Islet precursor cell (in vitro differentiated cells): ENCODE results near the gene SPIRE1.
A peak's percentile ranks its signal among the peaks of the same experiment; 100 is the strongest.
"Not testable (repeated sequence)": the region's sequence is repeated elsewhere in the genome, so short reads cannot be mapped to it uniquely, and the experiment has no call there.

Experiments
- DNase-seq: peaks from one replicate; pipeline ENCODE4 v3.0.0-alpha.2; 2018

Gene SPIRE1

DNA sequence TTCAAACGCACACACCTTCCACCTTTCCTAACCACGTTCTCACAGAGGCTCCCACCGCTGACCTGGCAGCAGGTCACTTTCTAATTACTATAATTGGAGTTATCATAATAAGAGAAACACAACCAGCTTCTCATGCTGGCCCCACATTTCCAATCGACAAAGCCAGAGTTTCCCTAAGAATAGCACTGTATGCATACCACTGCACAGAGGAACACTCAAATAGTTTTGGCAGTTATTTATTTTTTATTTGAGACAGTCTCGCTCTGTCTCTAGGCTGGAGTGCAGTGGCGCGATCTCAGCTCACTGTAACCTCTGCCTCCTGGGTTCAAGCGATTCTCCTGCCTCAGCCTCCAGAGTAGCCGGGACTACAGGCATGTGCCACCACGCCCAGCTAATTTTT lies 176.0 kb downstream of the SPIRE1 start:
- not testable (repeated sequence) for DNase-seq

DNA sequence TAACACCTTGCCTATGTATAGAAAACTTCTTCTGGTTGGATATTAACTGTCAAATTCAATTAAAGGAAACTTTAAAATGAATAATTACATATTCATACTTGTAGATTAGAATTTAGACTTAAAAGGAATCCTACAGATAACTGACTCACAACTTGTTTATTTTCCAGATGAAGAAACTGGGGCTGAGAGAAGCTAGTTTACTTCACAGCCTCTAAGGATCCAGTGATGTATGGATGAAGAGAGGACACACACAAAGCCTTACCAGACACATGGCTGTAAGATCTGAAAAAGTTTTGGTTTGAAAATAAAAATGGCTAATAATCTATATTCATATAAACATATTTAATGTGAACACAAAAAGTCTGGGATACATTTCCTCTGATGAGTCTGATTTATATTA lies 177.9 kb downstream of the SPIRE1 start:
- no peak for DNase-seq

DNA sequence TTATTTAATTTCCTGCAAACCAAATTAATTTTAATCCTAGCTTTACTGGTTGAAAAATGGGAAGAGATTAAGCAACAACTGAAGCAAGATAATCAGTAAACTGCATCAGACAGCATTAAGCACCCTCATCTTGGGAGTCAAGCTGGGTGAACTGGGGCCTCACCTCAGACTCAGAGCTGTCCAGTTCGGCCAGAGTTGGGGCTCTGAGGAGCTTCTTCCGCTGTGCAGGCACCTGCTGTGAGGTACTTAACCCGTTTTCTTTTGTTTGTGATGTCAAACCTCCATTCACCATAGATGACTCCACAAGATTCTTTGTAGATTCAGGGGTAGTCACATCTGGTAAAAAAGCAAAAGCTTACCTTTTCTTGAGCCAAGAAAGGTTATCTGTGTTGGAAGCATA lies 178.4 kb downstream of the SPIRE1 start:
- DNase-seq, result no peak

DNA sequence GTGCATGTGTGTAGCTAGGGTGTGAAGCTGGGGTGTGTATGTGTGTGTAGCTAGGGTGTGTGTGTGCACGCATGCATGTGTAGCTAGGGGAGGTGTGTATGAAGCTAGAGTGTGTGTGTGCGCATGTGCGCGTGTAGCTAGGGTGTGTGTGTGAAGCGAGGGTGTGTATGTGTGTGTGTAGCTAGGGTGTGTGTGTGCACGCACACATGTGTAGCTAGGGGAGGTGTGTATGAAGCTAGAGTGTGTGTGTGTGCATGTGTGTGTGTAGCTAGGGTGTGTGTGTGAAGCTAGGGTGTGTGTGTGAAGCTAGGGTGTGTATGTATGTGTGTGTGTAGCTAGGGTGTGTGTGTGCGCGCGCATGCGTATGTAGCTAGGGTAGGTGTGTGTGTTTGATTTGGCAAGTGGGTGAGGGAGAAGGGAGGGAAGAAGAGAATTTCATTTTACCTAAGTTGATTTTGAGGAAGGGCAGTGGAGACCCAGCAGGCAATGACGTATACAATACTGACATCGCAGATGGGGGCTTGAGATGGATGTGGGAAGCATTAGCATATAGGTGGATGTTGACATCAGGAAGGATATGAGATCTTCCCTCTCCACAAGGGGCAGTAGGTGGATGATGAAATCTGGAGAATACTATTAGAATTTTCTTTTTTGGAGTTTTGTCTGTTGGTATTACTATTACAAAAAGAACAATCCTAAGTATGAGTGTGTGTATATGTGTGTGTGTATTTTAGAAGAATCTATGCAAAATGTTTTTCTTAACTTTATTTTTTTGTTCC lies 179.4 kb downstream of the SPIRE1 start:
- no peak for DNase-seq

DNA sequence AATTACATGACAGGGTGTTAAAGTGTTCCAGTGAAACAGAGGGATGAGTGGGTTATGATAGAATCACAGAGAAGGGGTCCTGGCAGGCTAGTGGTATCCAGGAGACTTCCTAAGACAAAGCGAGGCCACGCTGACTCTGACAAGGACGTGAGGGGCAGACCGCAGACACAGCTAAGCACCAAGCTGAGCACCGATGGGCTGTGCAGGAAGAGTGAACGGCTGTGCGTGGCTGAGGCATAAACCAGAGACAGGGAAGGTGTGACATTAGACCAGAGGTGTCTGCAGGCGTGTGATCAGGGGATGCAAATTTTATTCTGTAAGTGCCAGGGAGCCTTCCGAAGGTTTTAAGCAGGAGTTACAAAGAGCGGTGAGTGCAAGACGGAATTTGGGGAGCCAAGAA lies 180.3 kb downstream of the SPIRE1 start:
- no peak for DNase-seq

DNA sequence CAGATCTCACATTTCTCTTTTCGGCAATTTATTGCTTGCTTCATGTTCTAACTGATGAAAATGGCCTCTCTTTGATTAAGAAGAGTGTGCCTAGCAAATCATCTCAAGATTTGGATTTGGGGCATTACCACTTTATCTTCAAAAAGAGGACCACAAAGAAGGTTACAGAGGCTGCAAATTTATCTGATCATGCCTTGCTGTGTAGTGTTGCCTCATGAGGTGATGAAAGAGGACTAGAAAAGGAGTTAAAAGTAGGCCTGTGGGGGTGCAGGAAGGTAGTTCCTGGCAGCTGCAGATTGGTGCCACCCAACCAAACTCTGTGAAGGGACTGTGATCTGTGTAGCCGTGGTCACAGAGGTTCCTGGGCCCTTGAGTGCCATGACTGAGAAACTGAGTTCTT lies 181.0 kb downstream of the SPIRE1 start:
- DNase-seq, result no peak

DNA sequence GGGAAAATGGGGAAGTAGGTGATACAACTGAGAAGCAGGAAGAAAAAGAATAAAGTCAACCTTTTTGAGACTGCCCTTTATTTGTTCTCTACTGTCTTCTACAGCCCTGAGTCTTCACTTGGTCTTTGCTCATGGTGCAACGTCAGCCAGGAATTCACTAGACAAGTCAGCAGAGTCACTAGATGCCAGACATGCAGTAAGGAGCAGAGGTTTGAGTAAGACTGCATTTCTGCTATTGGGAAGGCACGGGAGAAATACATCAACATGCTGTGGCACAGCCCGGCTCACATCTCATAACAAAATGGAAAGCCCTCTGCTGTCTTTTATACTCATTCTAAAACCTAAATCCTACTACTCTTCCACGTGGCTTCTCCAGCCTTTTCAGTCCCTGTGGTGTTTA lies 183.0 kb downstream of the SPIRE1 start:
- no peak for DNase-seq

DNA sequence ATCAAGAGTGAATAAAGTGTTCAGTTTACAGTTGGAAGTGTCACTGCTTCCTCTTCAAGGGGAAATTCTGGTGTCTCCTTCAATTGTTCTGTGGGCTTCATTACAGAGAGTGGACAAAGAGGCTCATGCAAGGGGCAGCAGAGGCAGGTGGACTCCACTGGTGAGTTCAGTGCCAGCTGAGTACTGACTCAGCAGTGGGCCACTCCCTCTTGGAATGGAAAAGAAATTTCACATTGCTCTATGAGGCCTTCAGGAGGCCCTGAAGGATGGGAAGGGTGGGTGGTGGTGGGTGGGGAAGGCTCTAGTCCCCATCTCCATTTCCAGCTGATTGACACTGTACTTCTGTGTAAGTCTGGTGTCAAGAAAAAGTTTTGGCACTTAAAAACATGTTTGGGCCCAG lies 183.8 kb downstream of the SPIRE1 start:
- no peak for DNase-seq

DNA sequence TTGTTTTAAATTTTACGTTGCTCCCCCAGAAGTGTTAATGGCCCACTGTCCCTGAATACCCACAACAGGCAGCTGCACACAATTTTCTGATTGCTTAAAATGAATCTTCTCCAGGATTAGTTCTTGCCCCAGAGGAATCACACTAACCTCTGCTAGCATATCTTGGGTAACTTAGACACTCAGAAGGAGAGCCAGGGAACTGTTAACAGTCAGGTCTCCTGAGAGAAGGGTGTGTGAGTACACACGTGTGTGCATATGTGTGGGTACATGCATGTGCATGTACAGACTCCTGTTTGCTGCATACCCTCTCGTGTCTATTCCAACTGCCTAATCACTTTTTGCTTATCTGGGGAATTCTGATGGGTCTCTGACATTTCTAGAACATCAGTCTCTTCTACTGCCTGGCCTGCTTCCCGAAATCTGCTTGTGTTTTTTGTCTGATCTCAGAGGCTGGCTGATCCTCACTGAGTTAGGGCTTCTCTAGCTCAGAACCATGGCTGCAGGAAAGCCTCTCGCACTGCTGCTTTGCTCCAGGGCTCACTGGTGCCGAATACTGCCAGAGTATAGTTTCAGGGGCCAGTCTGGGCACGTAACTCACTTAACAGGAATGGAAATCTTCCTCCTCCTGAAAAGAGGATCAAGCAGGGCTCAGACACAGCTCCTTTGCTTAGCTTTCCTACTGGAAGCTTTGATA lies 187.4 kb downstream of the SPIRE1 start:
- peak; percentile 63 for DNase-seq

DNA sequence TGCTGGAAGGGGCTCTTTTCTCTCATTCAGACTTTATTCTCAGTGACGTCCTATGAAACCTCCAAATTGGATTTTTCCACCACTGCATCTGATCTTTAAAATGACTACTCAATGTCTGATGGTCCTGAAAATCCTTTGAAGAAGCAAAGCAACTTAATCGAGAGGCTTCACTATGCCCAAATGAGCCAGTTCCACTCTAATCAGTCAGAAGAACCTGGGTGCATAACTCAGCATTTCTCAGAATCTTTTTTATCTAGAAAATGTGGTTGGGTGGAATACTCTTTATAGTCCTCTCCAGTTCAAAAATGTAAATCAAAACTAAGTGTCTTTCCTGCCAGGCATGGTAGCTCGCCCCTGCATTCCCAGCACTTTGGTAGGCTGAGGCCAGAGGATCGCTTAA lies 189.5 kb downstream of the SPIRE1 start:
- DNase-seq, result no peak

DNA sequence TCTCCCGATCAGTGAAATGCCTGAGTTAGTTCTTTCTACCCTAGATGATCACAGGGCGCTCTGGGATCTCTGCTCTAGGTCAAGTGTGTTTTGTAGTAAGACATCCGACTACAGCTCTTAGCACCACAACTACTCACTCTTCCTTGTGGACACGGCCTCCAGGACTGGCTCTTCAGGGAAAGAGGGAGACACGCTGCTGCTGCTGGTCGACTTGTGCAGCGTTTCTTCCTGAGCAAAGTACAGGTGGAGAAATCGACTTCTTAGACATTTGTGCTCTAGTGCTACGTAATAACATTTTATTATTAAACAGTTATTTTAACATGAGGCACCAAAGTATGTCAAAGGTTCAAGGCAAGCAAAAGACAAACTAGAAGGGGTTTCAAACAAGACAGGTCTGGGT lies 193.2 kb downstream of the SPIRE1 start:
- no peak for DNase-seq

DNA sequence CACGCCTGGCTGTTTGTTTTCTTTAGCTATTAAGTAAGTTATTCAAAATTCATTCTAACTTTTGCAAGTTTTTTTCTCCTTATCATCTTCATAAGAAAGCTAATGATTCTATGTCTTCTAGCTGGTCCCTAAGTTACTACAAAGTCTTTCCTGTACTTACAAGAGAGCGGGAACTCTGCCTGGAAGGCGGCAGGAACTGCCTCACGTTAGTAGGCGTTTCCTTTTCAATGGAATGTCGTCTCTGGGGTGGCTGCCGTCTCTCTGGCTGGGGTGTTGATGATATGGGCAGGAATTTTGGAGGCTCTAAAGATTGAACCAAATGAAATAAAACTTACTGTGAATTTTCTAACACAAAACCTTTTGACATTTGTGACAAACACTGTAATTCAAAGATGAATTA lies 194.7 kb downstream of the SPIRE1 start:
- DNase-seq, result no peak

DNA sequence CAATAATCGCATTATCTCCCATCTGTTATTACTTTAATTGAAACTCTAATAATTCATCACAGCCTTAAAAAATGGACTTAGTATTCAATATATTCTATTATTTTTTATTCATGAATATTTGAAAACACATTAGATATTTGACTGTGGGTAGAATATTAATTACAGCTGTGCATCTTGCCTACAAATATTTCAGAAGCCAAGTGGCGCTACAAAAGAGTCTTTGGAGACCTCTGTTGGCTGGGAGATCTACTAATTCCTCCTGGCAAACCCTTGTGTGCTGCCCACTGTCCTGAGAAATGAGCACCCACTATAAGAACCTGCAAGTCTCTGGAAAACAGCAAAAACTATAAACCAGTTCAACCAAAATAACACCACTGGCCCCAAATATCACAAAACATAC lies 195.7 kb downstream of the SPIRE1 start:
- no peak for DNase-seq

DNA sequence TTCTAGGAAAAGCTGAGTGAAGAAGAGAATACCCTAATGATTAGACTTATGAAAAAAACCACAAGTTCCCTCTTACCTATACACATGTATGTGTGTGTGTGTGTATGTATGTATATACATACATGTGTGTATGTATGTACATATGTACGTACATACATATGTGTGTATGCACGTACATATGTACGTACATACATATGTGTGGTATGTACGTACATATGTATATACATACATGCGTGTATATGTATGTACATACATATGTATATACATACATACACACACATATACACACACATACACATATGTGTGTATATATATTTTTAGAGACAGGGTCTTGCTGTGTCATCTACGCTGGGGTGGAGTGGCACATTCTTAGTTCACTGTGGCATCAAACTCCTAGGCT lies 196.6 kb downstream of the SPIRE1 start:
- DNase-seq, result no peak

DNA sequence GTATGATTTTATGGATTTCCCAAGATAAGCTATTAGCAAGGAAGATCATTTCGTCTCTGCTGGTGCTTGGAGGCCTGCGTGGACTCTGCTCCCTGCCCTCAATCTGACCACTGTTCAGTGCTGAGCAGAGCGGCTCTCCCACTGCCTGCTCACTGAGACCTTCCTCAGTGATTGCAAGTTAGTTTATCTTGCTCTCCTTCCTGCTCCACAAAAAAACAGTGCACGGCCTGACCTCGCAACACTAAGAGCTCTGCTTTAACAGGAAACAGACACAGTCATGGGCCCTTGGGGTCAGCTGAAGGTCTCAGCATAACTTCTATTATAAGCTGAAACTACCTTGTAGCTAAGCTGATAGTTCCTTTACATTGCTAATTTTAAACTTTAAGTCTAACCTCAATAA lies 197.0 kb downstream of the SPIRE1 start:
- DNase-seq, result no peak

DNA sequence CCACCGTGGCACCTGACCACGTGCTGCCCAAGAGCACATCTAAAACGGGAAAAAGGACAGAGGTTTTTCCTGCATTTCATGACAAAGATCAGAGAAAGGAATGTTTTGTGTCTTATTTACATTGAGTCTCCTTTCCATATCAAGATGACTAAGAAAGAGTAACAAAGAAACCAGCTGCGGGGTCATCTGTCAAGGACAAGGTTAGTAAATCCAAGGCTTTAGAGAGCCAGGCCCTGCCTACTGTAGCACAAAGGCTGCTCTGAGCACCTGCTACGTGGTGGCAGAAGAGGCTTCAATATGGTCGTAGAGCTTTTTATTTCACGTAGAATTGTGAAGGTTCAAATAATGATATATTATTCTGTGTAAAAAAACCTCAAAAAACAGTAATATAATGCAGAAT lies 199.1 kb downstream of the SPIRE1 start:
- DNase-seq, result no peak

DNA sequence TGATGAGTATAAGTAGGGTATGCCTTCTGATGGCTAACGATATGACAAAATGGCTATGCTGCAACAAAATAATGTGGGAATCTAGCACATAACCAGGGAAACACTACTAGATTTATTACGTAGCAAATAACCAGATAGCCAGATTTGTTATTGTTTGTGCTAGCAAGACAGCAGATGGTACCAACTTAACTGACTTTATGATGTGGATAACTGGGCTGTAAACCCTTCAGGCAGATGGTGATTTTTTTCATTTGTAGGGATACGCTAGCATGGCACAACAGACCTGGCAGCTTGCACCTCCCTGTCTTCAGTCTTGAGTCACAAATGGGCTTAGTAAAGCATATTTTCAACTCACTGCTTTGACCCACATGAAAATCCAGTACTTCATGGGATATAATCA lies 201.5 kb downstream of the SPIRE1 start:
- peak; percentile 6 for DNase-seq

DNA sequence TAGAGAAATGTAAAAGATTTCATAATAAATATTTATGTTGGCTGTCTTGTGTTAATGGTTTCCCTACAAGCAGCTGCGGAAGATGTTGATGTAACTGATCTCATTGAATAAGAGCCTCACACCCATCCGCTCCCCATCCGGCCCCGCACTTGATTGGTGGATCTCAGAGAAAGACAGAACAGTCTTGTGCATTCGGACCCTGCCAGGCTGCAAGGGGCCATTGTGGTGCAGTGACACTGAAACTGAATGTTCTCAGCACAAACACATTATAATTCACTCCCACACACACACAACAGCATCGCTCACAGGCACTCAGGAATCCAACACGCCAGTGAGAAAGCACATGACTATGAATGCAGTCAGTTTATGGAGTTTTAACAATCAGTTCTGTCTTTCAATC lies 202.4 kb downstream of the SPIRE1 start:
- peak; percentile 45 for DNase-seq

DNA sequence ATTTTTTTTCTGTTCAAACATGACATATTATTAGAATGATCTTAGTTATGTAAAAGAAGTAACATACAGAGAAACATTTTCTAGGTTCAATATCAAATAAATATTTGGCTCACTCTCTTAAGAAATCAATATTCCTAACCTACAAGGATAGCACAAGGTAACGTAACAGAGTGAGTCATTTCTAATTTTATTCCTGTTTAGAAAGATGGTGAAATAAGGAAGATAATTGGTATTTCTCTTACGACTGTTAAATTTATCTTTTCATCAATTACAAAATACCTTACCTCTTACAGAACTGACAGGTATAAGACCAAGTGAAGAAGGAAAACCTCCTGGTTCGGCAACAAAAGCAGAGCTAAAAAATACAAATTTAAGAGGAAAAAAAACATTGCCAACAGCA lies 205.1 kb downstream of the SPIRE1 start:
- DNase-seq, result no peak

DNA sequence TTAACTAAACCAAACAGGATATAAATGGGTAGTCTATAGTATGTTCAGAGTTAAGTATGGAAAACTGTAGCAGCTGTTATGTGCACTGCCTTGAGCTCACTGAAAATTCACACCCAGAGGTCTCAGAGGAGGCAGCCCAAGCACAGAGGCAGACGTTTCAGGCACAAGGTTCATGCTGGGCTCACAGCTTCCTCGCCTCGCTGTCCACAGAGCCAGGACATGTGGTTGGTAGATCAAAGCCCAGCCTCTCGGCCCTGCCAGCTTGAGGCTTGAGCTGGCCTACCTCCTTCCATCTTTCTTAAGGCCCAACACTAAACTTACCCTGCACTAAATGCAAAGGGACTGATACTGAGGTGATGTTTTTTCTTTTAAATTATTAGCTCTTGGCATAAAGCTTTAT lies 206.5 kb downstream of the SPIRE1 start:
- peak; percentile 44 for DNase-seq

DNA sequence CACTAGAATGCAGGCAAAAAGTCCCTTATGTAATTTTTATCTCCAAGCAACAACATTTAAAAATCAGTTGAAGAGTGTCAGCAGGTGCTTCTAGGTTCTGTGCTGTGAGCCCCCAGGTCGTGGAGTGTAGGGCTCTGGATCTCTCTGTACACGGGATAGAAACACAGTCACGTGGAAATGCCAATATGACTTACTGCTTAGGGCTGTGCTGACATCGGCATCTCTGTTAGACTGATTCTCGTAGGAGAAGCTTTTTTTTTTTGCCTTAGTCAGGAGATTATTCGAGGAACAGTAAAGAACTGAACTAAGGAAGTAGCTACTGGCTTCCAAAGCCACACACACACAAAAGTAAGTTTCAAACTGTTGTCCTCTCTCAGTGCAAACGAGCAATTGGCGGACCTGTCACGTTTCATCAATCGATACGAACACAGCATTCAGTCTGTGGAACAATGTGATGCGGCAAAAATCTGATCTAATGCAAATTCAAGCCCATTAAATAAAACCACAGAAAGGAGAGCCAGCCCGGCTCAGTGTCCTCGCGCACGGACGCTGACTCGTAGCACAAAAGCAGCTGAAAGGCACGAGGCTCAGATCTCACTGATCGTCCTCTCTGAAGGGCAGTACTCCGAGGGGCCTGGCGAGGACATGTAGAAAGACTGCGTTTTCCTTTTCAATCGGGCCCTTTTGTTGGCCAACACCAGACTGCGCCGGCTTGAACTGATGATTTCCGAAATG lies 208.7 kb downstream of the SPIRE1 start:
- DNase-seq, result no peak

DNA sequence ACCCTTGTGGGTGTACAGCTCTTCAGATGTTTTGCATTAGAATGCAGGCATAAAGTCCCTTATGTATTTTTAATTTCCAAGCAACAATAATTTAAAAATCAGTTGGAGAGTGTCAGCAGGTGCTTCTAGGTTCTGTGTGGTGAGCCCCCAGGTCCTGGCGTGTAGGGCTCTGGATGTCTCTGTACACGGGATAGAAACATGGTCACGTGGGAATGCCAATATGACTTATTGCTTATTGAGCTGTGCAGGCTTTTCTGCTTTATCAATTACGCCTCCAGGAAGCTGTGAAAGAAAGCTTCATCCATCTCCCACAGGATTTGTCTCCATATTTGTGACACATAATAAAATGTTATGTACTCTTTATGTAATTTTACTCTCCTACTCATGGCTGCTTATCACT lies 212.4 kb downstream of the SPIRE1 start:
- DNase-seq, result no peak

DNA sequence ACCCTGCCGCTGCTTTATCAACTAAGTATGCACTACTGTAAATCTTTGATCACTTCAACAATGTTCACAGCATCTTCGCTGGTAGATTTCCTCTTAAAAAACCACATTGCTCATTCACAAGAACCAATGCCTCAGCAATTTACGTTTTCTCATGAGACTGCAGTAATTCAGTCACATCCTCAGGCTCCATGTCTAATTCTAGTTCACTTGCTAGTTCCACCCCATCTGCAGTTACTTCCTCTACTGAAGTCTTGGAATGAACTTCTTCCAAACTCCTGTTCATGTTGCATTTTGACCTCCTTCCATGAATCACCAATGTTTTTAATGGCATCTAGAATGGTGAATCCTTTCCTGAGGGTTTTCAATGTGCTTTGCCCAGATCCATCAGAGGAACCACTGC lies 214.4 kb downstream of the SPIRE1 start:
- no peak for DNase-seq

DNA sequence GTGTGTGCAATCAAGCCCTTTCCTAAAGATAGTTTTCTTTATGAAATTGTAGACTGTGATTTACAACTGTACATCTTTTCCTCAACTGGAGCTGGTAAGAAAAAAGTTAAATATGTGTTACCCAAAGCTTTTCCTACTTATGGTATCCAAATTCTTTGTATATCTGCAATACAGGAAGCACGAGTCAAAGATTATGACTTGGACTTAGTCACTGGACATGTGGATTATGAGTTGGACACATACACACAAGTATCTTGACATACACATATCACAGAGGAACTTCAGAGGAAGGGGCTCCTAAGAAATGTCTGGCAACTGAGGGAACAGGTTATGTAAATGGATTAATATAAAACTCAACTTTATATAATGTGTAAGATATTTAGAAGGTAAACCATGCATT lies 215.0 kb downstream of the SPIRE1 start:
- no peak for DNase-seq
